Keratinocyte (primary cell): ENCODE measurements around the gene IFIT2.

ENCODE experiments used
- CTCF ChIP-seq, 3 experiments: IDR thresholded peaks in 1 of 3; conservative IDR thresholded peaks in 1 of 3; optimal IDR thresholded peaks in 1 of 3; 2 replicates in 2 of 3; 3 replicates in 1 of 3; pipeline versions ENCODE3 to v1.5.1; 2011; ENCODE audit warnings: low read length in 3 of 3, mild to moderate bottlenecking in 3 of 3, moderate library complexity in 2 of 3, control low read depth in 1 of 3, inconsistent platforms in 1 of 3; ENCODE audit not compliant: insufficient read depth in 2 of 3; ENCODE audit errors: extremely low read depth in 1 of 3
- EZH2 ChIP-seq: IDR thresholded peaks from one replicate; pipeline ENCODE4 v1.6.1; 2012; ENCODE audit warnings: inconsistent platforms, mild to moderate bottlenecking, low read length, moderate library complexity

GRCh38 chr10:89303161-89303560 lies 1.3 kb downstream of the IFIT2 start:
- TF ChIP-seq EZH2 (no peak), CTCF (optimal IDR thresholded peaks at IDR 0.05 in 1 of 3, IDR thresholded peaks at IDR 0.05 in 1 of 3, conservative IDR thresholded peaks at IDR 0.05 in 1 of 3; ENCODE audit: extremely low read depth in 1 of 3, insufficient read depth in 2 of 3, low read length in 3 of 3) (no peak)
